Liver (tissue), 2 donors: ENCODE data around the gene JPH3.

Experiments
- YY1 ChIP-seq: IDR thresholded peaks from 2 replicates; pipeline ENCODE4 v1.6.1; 2016; ENCODE audit warnings: antibody characterized with exemption, mild to moderate bottlenecking
- TF ChIP-seq, protein P1 (sequence below): fragments of 150-350 bp; IDR thresholded peaks from 2 replicates; pipeline ENCODE4 v1.5.1; 2017; ENCODE audit warnings: improper control_type of control experiment, low read depth, low read length; ENCODE audit not compliant: missing input control
- donor health status: healthy.

DNA sequence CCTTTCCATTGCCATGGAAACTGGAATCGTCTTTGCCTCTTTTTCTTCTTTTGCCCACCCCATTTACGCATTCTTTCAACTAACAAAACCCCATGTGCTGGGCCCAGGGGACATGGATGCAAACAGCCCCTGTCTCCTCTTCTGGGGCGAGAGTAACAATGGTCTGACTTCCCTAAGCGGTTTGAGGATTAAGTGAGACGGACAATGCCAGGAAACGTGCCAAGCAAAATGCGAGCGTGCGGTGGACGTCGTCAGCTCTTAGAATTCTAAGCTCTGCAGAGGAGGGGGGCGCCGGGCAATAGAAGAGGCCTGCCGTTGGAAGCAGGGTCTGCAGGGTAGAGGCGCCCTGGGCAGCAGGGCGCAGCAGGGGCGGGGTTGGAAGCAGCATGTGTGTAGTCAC is 42.4 kb upstream of the JPH3 start:
- TF ChIP-seq, protein P1, sequence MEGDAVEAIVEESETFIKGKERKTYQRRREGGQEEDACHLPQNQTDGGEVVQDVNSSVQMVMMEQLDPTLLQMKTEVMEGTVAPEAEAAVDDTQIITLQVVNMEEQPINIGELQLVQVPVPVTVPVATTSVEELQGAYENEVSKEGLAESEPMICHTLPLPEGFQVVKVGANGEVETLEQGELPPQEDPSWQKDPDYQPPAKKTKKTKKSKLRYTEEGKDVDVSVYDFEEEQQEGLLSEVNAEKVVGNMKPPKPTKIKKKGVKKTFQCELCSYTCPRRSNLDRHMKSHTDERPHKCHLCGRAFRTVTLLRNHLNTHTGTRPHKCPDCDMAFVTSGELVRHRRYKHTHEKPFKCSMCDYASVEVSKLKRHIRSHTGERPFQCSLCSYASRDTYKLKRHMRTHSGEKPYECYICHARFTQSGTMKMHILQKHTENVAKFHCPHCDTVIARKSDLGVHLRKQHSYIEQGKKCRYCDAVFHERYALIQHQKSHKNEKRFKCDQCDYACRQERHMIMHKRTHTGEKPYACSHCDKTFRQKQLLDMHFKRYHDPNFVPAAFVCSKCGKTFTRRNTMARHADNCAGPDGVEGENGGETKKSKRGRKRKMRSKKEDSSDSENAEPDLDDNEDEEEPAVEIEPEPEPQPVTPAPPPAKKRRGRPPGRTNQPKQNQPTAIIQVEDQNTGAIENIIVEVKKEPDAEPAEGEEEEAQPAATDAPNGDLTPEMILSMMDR, result no peak
- TF ChIP-seq YY1, result no peak
